Stimulated activated CD8-positive, alpha-beta memory T cell treated with anti-CD3 and anti-CD28 coated beads, Interleukin-15, amount 100 ng/mL, for 1 hour (primary cell): Measurements from ENCODE around the gene EEF1AKMT1.
A peak's percentile ranks its signal among the peaks of the same experiment; 100 is the strongest.

Source experiments
- DNase-seq: peaks from one replicate; pipeline ENCODE4 v3.0.0-alpha.2; 2020; ENCODE audit warnings: low read depth

EEF1AKMT1 gene

DNA sequence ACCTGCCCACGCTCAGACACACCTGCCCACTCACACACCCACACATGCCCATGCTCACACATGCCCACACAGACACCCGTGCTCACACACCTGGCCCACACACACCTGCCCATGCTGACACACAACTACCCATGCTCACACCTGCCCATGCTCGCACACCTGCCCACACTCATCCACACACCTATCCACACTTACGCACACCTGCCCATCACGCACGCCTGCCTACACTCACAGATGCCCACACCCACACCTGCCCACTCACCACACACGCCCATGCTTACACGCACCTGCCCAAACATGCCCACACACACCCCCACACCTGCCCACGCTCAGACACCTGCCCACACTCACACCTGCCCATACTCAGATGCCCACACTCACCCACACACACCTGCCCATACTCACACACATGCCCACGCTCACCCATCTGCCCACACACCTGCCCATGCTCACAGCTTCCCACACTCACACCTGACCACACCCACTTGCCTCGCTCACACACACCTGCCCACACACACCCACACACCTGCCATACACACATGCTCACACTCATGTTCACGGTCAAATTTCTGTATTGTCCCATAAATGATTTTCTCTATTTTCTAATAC, 54.7 kb downstream of the EEF1AKMT1 start:
- no peak for DNase-seq

GRCh38 chr13:20717581-20718542, 55.9 kb downstream of the EEF1AKMT1 start:
- no peak for DNase-seq

DNA sequence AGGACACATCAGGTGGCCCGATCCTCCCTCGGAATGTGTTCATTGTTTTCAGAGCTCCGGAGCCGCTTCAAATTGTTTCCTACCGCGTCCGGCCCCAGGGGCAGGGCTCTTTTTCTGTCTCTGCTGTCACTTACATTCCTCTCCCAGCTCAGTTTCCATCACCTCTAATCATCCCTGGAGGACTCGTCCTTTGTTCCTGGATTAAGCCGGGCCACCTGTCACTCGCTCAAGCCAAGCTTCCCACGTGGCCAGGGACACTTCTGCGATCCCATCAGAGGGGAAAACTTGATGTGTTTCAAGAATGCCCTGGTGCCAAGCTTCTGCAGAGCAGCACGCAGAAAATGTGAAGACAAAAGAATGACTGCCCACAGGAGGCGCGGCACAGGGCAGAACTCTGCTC, 56.8 kb downstream of the EEF1AKMT1 start:
- DNase-seq = no peak

DNA sequence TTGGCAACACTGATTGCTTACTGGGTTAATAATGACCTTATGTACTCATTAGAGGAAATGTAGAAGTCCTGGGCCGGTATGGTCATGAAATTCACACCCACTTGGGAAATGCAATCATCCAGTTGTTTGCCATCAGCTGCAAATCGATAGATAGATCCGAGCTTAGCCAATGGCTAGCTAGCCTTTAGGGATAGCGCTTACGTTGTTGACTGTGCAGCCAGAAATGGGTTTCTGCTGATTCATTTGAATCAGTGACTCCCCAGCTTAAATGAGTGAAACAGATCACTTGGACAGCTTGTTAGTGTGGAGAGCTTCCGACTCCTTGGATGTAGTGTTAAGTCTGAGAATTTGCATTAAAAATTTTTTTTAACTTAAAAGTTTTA, 58.4 kb downstream of the EEF1AKMT1 start:
- no peak for DNase-seq

DNA sequence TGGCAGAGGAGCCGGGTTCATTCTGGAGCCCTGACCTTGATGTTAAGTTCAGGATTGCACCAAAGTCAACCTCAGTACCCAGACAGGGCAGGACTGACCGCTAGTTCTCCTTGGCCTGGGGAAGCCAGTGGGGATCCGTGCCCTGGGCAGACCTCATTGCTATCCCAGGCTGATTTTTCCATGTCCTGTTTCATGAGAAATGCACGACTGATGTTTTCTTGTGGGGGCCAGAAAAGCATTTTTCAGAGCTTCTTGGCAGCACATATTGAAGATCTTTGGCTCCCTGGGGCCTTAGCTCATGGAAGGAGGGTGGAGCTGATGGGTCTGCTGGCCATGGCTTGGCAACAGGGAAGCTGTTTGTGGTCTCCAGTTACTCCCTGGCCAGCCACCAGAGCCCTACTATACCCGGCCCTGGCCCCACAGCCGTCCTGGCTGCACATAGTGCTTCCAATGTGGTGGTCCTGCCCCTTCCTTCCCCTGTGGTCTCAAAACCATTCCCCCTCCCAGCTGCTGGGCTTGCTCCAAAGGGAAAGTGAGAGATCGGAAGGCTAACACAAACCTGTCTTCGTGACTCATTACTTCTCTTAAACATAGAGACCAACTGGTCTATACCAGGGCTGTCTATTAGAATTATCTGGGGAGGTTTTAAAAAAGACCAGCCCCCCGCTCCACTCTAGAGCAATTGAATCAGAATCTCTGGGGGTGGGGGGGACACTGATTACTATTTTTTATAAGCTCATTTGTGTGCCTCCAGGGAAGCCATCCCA, 59.0 kb downstream of the EEF1AKMT1 start:
- DNase-seq = no peak

DNA sequence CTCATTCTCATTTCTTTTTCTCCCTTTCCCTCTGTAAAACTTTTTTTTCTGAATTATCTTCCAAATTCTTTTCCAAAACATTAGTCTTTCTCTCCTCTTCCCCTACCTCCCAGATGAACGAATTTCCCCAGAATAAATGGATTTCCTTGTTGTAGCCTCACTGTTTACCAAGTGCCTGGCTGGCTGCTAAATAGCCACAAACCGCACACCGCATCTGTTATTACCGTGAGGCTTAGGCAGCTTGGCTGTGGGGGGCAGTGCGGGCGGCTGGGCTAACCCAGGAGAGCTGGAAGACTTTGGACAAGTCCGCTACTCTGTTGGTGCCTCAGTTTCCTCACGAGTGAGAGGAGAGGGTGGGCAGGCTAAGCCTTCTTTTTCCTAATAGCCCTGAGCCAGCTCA, 59.6 kb downstream of the EEF1AKMT1 start:
- no peak for DNase-seq

GRCh38 chr13:20713751-20714150, 60.0 kb downstream of the EEF1AKMT1 start:
- DNase-seq = no peak

DNA sequence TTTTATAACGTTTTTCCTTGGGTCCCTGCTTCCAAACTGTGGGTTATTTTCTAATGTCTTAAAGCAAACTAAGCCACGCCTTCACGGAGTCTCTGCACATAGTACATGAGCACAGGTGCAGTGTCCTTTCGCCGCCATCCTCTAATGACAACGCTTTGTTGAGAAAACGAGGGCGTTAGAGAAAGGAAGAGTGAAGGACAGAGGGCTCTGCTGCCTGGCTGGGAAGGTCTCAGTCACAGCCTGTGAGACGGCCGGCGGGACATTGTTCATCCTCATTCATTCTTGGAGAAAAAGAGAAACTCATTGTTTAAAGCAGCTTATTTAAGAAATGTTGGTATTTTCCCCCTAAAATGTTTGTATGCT, 60.8 kb downstream of the EEF1AKMT1 start:
- no peak for DNase-seq

- DNase-seq = no peak
Observed at GRCh38 chr13:20711301-20712044, 62.3 kb downstream of the EEF1AKMT1 start.

DNA sequence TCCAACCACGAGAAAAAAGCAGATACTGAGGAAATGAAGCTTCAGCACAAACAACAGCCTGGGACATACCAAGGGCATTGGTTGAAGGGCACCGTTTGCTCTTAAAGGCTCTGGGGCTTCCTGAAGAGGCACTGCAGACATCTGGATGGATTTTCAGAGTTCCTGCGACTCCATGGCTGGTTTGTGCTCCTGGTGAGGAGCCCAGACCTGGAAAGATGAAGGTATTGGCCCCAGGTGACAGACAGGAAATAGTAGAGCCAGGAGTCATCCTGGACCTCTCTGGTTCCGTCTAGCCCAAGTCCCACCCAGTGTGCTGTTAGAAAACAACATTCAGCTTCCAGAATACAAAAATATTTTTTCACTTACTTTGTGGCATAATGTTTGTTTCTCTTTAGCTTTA, 64.0 kb downstream of the EEF1AKMT1 start:
- no peak for DNase-seq

- no peak for DNase-seq
Observed at GRCh38 chr13:20709369-20709768, 64.4 kb downstream of the EEF1AKMT1 start.

- DNase-seq = no peak
Observed at GRCh38 chr13:20708216-20708615, 65.5 kb downstream of the EEF1AKMT1 start.

DNA sequence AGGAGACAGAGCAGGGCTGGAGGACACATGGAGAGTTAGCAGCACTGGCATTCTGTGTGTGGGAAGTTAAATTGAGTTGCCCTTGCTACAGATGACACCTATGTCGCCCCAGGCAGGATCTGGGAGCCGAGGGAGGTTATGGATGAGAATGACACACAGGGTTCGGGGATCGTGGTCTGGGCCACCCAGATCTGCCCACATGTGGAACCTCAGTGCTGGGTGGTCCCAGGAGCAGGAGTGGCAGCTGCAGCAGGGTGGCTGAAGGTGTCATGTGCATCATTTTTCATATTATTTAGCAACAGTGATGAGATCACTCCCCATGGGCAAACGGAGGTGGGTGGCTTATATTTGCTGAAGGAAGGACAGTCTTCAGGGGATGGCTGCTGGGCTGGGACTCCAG, 67.1 kb downstream of the EEF1AKMT1 start:
- no peak for DNase-seq

GRCh38 chr13:20704459-20705069, 69.2 kb downstream of the EEF1AKMT1 start:
- DNase-seq = no peak

- DNase-seq = peak; percentile 32
Observed at GRCh38 chr13:20703780-20704458, 69.8 kb downstream of the EEF1AKMT1 start.

DNA sequence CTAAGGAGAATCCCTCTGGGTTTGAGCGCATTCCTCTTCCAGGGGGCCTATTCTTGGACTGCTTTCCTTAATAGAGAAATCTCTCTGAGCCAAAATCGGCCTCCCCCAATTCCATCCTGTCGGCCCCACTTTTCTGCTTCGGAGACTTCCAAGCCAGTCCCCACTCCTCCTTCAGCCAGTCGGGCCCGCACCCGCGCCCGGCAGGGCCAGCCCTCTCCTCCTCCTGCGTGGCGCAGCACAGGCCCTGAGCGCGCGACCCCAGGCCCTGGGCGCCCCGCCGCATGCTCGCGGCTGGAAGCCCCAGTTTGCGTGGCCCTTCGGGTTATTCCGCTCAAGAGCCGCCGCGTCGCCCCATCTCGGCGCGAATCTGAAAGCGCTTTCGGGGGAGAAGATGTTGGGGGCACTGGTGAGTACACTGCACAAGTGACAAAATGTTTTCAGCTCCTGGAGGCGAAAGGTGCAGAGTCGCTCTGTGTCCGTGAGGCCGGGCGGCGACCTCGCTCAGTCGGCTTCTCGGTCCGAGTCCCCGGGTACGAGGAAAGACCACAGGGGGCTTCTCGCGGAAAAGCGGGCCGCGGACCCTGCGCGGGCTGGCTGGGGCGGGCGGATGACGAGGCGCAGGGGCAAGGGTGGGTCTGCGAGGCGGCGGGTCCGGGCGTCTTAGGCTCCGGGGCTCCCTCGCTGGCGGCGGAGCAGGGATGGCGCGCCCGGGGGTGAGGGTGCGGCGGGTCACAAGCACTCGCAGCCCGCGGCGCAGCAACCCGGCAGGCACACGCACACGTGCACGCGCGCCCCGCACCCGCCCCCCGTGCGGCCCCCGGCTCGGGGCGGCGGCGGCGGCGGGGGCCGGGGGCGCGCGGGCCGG, 70.6 kb downstream of the EEF1AKMT1 start, which contains the start of gene IL17D:
IL17D (plus strand) TSS at position 785 of the 865 bp plus-strand sequence. CDS start 303 bp downstream, outside the sequence.
- DNase-seq = peak; percentile 5

- no peak for DNase-seq
Observed at GRCh38 chr13:20702530-20702914, 71.2 kb downstream of the EEF1AKMT1 start.

- DNase-seq = no peak
Observed at GRCh38 chr13:20701461-20701860, 72.3 kb downstream of the EEF1AKMT1 start.

GRCh38 chr13:20700288-20700687, 73.5 kb downstream of the EEF1AKMT1 start:
- no peak for DNase-seq

GRCh38 chr13:20699715-20700114, 74.0 kb downstream of the EEF1AKMT1 start:
- DNase-seq = no peak
